Peyer's patch (tissue), 4 donors: Measurements from ENCODE around the gene XYLT1. TPM values are rescaled to one million over a fixed set of nuclear protein-coding genes. Genes with fewer than 3 reads are reported as not detected.

Experiments used
- DNase-seq, 3 donors: peaks; one replicate each; pipeline ENCODE4 v3.0.0-alpha.2; 2017 to 2019
- H3K27ac ChIP-seq, 4 donors: fragments of 200-600 bp; sonication (generic); one replicate each; pipeline ENCODE4 v1.5.1; 2016 to 2019
- H3K27me3 ChIP-seq, 2 donors: fragments of 200-600 bp; sonication (generic); one replicate each; pipeline ENCODE4 v1.5.1; 2019
- H3K36me3 ChIP-seq, 3 donors: fragments of 200-600 bp; sonication (generic); one replicate each; pipeline ENCODE4 v1.5.1; 2016 to 2019
- H3K4me1 ChIP-seq, 4 donors: fragments of 200-600 bp; sonication (generic); one replicate each; pipeline ENCODE4 v1.5.1; 2016 to 2019
- H3K4me3 ChIP-seq, 4 donors: fragments of 200-600 bp; sonication (generic); 1 replicate in 3 of 4; 2 replicates in 1 of 4; pipeline ENCODE4 v1.5.1; 2016 to 2019; ENCODE audit warnings: mild to moderate bottlenecking in 1 of 4
- H3K9me3 ChIP-seq, 4 donors: fragments of 200-600 bp; sonication (generic); one replicate each; pipeline ENCODE4 v1.5.1; 2016 to 2019; ENCODE audit warnings: mild to moderate bottlenecking in 1 of 4
- CTCF ChIP-seq, 6 experiments: fragments of 450-650 bp in 4 of 6; fragments of 200-600 bp in 2 of 6; sonication (generic) in 1 of 6; IDR thresholded peaks; one replicate each; pipeline ENCODE4 v1.5.1; 2017 to 2019; ENCODE audit warnings: antibody characterized with exemption in 6 of 6, mild to moderate bottlenecking in 3 of 6, moderate library complexity in 1 of 6
- POLR2A ChIP-seq, 2 donors: fragments of 450-650 bp; IDR thresholded peaks; one replicate each; pipeline ENCODE4 v1.5.1; 2017; ENCODE audit warnings: antibody characterized with exemption in 2 of 2, mild to moderate bottlenecking in 2 of 2, moderate library complexity in 2 of 2
- total RNA-seq, 4 donors: library from RNA; depleted of rRNA; stranded (reverse); fragments of >200 nt; gene quantifications; one replicate each; pipeline ENCODE4 v1.1.0, GENCODE V29; 2016

XYLT1 gene
- total RNA-seq, 4 donors from 2014 or later, result 18.7 to 42.1 (median 37.7) TPM

GRCh38 chr16:17276010-17276530 is 194.7 kb downstream of the XYLT1 start:
- no peak for DNase-seq
- H3K4me3 ChIP-seq, result no peak overlapping the region
- H3K27me3 ChIP-seq, result no peaks in the 10 kb centered on the region
- H3K9me3 ChIP-seq, result no peaks in the 10 kb centered on the region
- H3K36me3 ChIP-seq, result no peaks in the 10 kb centered on the region
- TF ChIP-seq CTCF (IDR thresholded peaks at IDR 0.05) (no peak), POLR2A (IDR thresholded peaks at IDR 0.05) (no peak)
- peaks cover 0 to 45% (median 4%) of the 10 kb centered on the region in 4 donors for H3K4me1 ChIP-seq
- H3K27ac ChIP-seq, result peak overlapping the region in 3 of 4 donors; percentile 39 to 92 (median 84)

- peak in 2 of 3 donors; percentile 79 to 92 for DNase-seq
- H3K4me3 ChIP-seq, result no peak overlapping the region
- H3K27me3 ChIP-seq, result no peaks in the 10 kb centered on the region
- TF ChIP-seq CTCF (IDR thresholded peaks at IDR 0.05), result no peak
- TF ChIP-seq POLR2A (IDR thresholded peaks at IDR 0.05), result no peak
- H3K36me3 ChIP-seq, result no peaks in the 10 kb centered on the region
- no peaks in the 10 kb centered on the region for H3K9me3 ChIP-seq
- peaks cover 0 to 52% (median 4%) of the 10 kb centered on the region in 4 donors for H3K4me1 ChIP-seq
- H3K27ac ChIP-seq, result peak overlapping the region in 3 of 4 donors; percentile 51 to 92 (median 84)
Observed at GRCh38 chr16:17275076-17276009, 195.4 kb downstream of the XYLT1 start.

GRCh38 chr16:17273142-17273561 is 197.6 kb downstream of the XYLT1 start:
- H3K4me1 ChIP-seq, result peaks cover 0 to 57% (median 1%) of the 10 kb centered on the region in 4 donors
- H3K9me3 ChIP-seq, result no peaks in the 10 kb centered on the region
- peak in 1 of 3 donors; percentile 74 for DNase-seq
- TF ChIP-seq POLR2A (IDR thresholded peaks at IDR 0.05), result no peak
- no peak for TF ChIP-seq CTCF (IDR thresholded peaks at IDR 0.05)
- H3K4me3 ChIP-seq, result no peak overlapping the region
- no peaks in the 10 kb centered on the region for H3K27me3 ChIP-seq
- peak overlapping the region in 1 of 4 donors; percentile 73 for H3K27ac ChIP-seq
- no peaks in the 10 kb centered on the region for H3K36me3 ChIP-seq

- no peak for DNase-seq
Observed at GRCh38 chr16:17272716-17273115, 198.0 kb downstream of the XYLT1 start.

GRCh38 chr16:17271687-17272086 is 199.1 kb downstream of the XYLT1 start:
- Histone ChIP-seq H3K36me3 (no peaks in the 10 kb centered on the region), H3K27me3 (no peaks in the 10 kb centered on the region), H3K9me3 (no peaks in the 10 kb centered on the region), H3K4me1 (peaks cover 0 to 57% (median 3%) of the 10 kb centered on the region in 4 donors), H3K27ac (peak overlapping the region in 2 of 4 donors; percentile 43 to 44), H3K4me3 (no peak overlapping the region)
- DNase-seq, result no peak
- TF ChIP-seq CTCF (IDR thresholded peaks at IDR 0.05) (no peak), POLR2A (IDR thresholded peaks at IDR 0.05) (no peak)

More at GRCh38 chr16:17272716-17273115, 198.0 kb downstream of the XYLT1 start:
- no peak for TF ChIP-seq POLR2A (IDR thresholded peaks at IDR 0.05)
- no peak for TF ChIP-seq CTCF (IDR thresholded peaks at IDR 0.05)
- no peak overlapping the region for H3K4me3 ChIP-seq
- no peaks in the 10 kb centered on the region for H3K36me3 ChIP-seq
- peaks cover 0 to 57% (median 1%) of the 10 kb centered on the region in 4 donors for H3K4me1 ChIP-seq
- peak overlapping the region in 2 of 4 donors; percentile 5 to 73 for H3K27ac ChIP-seq
- H3K9me3 ChIP-seq, result no peaks in the 10 kb centered on the region
- H3K27me3 ChIP-seq, result no peaks in the 10 kb centered on the region
